ENCODE measurements around the gene TMEM233.

- TF ChIP-seq CTCF (IDR thresholded peaks at IDR 0.05; ENCODE audit: poor library complexity, severe bottlenecking), result no peak
- no peak for TF ChIP-seq EP300 (conservative IDR thresholded peaks at IDR 0.05; ENCODE audit: poor library complexity, severe bottlenecking)
- no peak for TF ChIP-seq TAF1 (IDR thresholded peaks at IDR 0.05; ENCODE audit: low read depth)
- no peak for TF ChIP-seq POLR2AphosphoS5 (IDR thresholded peaks at IDR 0.05)
- no peak for TF ChIP-seq REST (IDR thresholded peaks at IDR 0.05; ENCODE audit: borderline replicate concordance)
Observed at GRCh38 chr12:119576118-119576810, 17.3 kb upstream of the TMEM233 start.
